Neural progenitor cell (in vitro differentiated cells): ENCODE measurements around the gene VTI1A. TPM values are rescaled to one million over a fixed set of nuclear protein-coding genes. Genes with fewer than 3 reads are reported as not detected.

Source experiments
- DNase-seq: peaks from one replicate; pipeline ENCODE4 v3.0.0-alpha.2; 2016; ENCODE audit warnings: low spot score
- H2AFZ ChIP-seq: fragments of 200-600 bp; sonication (generic); replicated peaks from 2 replicates; pipeline ENCODE4 v1.6.1; 2016; ENCODE audit warnings: antibody characterized with exemption
- H3F3A ChIP-seq: fragments of 200-600 bp; sonication (generic); 2 replicates; pipeline ENCODE4 v1.6.1; 2016; ENCODE audit warnings: antibody characterized with exemption, low read depth
- H3K27ac ChIP-seq: fragments of 200-600 bp; sonication (generic); 2 replicates; pipeline ENCODE4 v1.5.1; 2016; ENCODE audit warnings: mild to moderate bottlenecking
- H3K27me3 ChIP-seq: fragments of 200-600 bp; sonication (generic); 2 replicates; pipeline ENCODE4 v1.6.1; 2016; ENCODE audit warnings: mild to moderate bottlenecking, moderate library complexity
- H3K36me3 ChIP-seq: fragments of 200-600 bp; sonication (generic); 2 replicates; pipeline ENCODE4 v1.5.1; 2016
- H3K4me1 ChIP-seq: fragments of 200-600 bp; sonication (generic); 2 replicates; pipeline ENCODE4 v1.6.1; 2016; ENCODE audit warnings: mixed run types
- H3K4me2 ChIP-seq: fragments of 200-600 bp; sonication (generic); 2 replicates; pipeline ENCODE4 v1.6.1; 2016
- H3K4me3 ChIP-seq: fragments of 200-600 bp; sonication (generic); 2 replicates; pipeline ENCODE4 v1.5.1; 2016
- H3K79me2 ChIP-seq: fragments of 200-600 bp; sonication (generic); 2 replicates; pipeline ENCODE4 v1.6.1; 2016; ENCODE audit warnings: low read depth
- H3K9ac ChIP-seq: fragments of 200-600 bp; sonication (generic); 2 replicates; pipeline ENCODE4 v1.6.1; 2016
- H3K9me3 ChIP-seq: fragments of 200-600 bp; sonication (generic); 2 replicates; pipeline ENCODE4 v1.5.1; 2016; ENCODE audit warnings: low read depth
- H4K20me1 ChIP-seq: fragments of 200-600 bp; sonication (generic); 2 replicates; pipeline ENCODE4 v1.6.1; 2016; ENCODE audit warnings: low read depth
- H3K27ac Mint-ChIP-seq: 3 replicates; pipeline ENCODE4 v1.8.0; 2021; ENCODE audit warnings: mixed read lengths
- H3K27me3 Mint-ChIP-seq: 2 replicates; pipeline ENCODE4 v1.8.0; 2022; ENCODE audit warnings: low read depth, mild to moderate bottlenecking, inconsistent platforms, moderate library complexity, mixed read lengths; ENCODE audit not compliant: insufficient read depth
- H3K36me3 Mint-ChIP-seq: 3 replicates; pipeline ENCODE4 v1.8.0; 2021; ENCODE audit warnings: mixed read lengths
- H3K4me1 Mint-ChIP-seq: 3 replicates; pipeline ENCODE4 v1.8.0; 2021; ENCODE audit warnings: mixed read lengths
- H3K4me3 Mint-ChIP-seq: 3 replicates; pipeline ENCODE4 v1.8.0; 2021; ENCODE audit warnings: mild to moderate bottlenecking, moderate library complexity, mixed read lengths
- H3K9me3 Mint-ChIP-seq: 3 replicates; pipeline ENCODE4 v1.8.0; 2020; ENCODE audit warnings: mixed read lengths
- CTCF ChIP-seq: fragments of 200-600 bp; sonication (generic); IDR thresholded peaks from 2 replicates; pipeline ENCODE4 v1.5.1; 2017; ENCODE audit warnings: antibody characterized with exemption, mild to moderate bottlenecking
- EZH2 ChIP-seq: fragments of 200-600 bp; sonication (generic); IDR thresholded peaks from 2 replicates; pipeline ENCODE4 v1.6.1; 2017; ENCODE audit warnings: antibody characterized with exemption, mild to moderate bottlenecking, moderate library complexity
- EZH2phosphoT487 ChIP-seq: fragments of 200-600 bp; sonication (generic); IDR thresholded peaks from 2 replicates; pipeline ENCODE4 v1.6.1; 2017; ENCODE audit warnings: antibody characterized with exemption
- total RNA-seq: library from RNA; depleted of rRNA; stranded (reverse); fragments of >200 nt; gene quantifications from 2 replicates; pipeline ENCODE4 v1.2.3, GENCODE V29; 2015; ENCODE audit warnings: low replicate concordance

The VTI1A gene
- total RNA-seq, 1 donor from 2014 or later: 28.8 TPM

GRCh38 chr10:112797855-112798254 lies 350.8 kb downstream of the VTI1A start:
- H3K4me2 ChIP-seq: peak overlapping the region; percentile 47
- no peaks in the 10 kb centered on the region for H3K36me3 ChIP-seq
- no peaks in the 10 kb centered on the region for H3K36me3 Mint-ChIP-seq
- no peak overlapping the region for H3K4me3 Mint-ChIP-seq
- H3F3A ChIP-seq: peaks cover 17% of the 10 kb centered on the region
- peaks cover 21% of the 10 kb centered on the region for H4K20me1 ChIP-seq
- no peak overlapping the region for H3K4me3 ChIP-seq
- no peak overlapping the region for H3K27ac ChIP-seq
- H2AFZ ChIP-seq: no peak overlapping the region
- no peaks in the 10 kb centered on the region for H3K9me3 ChIP-seq
- peaks cover 29% of the 10 kb centered on the region for H3K4me1 ChIP-seq
- H3K9ac ChIP-seq: no peak overlapping the region
- H3K4me1 Mint-ChIP-seq: peaks cover 43% of the 10 kb centered on the region
- DNase-seq: no peak
- H3K27me3 ChIP-seq: no peaks in the 10 kb centered on the region
- peak overlapping the region; percentile 72 for H3K27ac Mint-ChIP-seq
- no peak for TF ChIP-seq CTCF
- no peak for TF ChIP-seq EZH2
- no peak for TF ChIP-seq EZH2phosphoT487
- no peaks in the 10 kb centered on the region for H3K9me3 Mint-ChIP-seq
- H3K27me3 Mint-ChIP-seq: no peaks in the 10 kb centered on the region
- H3K79me2 ChIP-seq: no peaks in the 10 kb centered on the region

- no peaks in the 10 kb centered on the region for H3K36me3 Mint-ChIP-seq
- DNase-seq: no peak
- no peaks in the 10 kb centered on the region for H3K79me2 ChIP-seq
- H3K4me1 Mint-ChIP-seq: peaks cover 32% of the 10 kb centered on the region
- H3K36me3 ChIP-seq: no peaks in the 10 kb centered on the region
- H3K9ac ChIP-seq: no peak overlapping the region
- no peak overlapping the region for H3K4me2 ChIP-seq
- no peak overlapping the region for H3K4me3 Mint-ChIP-seq
- H3F3A ChIP-seq: peaks cover 15% of the 10 kb centered on the region
- H3K9me3 Mint-ChIP-seq: no peaks in the 10 kb centered on the region
- H2AFZ ChIP-seq: no peak overlapping the region
- H3K27me3 ChIP-seq: no peaks in the 10 kb centered on the region
- H3K27ac Mint-ChIP-seq: peak overlapping the region; percentile 72
- H3K4me3 ChIP-seq: no peak overlapping the region
- TF ChIP-seq CTCF (no peak), EZH2phosphoT487 (no peak), EZH2 (no peak)
- no peaks in the 10 kb centered on the region for H3K9me3 ChIP-seq
- peaks cover 21% of the 10 kb centered on the region for H4K20me1 ChIP-seq
- peaks cover 23% of the 10 kb centered on the region for H3K4me1 ChIP-seq
- no peaks in the 10 kb centered on the region for H3K27me3 Mint-ChIP-seq
- no peak overlapping the region for H3K27ac ChIP-seq
These were observed 352.0 kb downstream of the VTI1A start for GRCh38 chr10:112799038-112799437.

- H3K27me3 Mint-ChIP-seq: no peaks in the 10 kb centered on the region
- Histone ChIP-seq H3F3A (peaks cover 24% of the 10 kb centered on the region), H3K79me2 (no peaks in the 10 kb centered on the region), H3K36me3 (no peaks in the 10 kb centered on the region), H3K4me3 (no peak overlapping the region), H3K27ac (no peak overlapping the region), H2AFZ (no peak overlapping the region), H3K4me1 (peaks cover 28% of the 10 kb centered on the region), H3K4me2 (no peak overlapping the region), H4K20me1 (peaks cover 21% of the 10 kb centered on the region), H3K27me3 (no peaks in the 10 kb centered on the region), H3K9me3 (no peaks in the 10 kb centered on the region), H3K9ac (no peak overlapping the region)
- H3K4me3 Mint-ChIP-seq: no peak overlapping the region
- no peaks in the 10 kb centered on the region for H3K9me3 Mint-ChIP-seq
- DNase-seq: no peak
- no peaks in the 10 kb centered on the region for H3K36me3 Mint-ChIP-seq
- no peak overlapping the region for H3K27ac Mint-ChIP-seq
- TF ChIP-seq EZH2phosphoT487 (no peak), CTCF (no peak), EZH2 (no peak)
- peaks cover 35% of the 10 kb centered on the region for H3K4me1 Mint-ChIP-seq
These were observed 352.9 kb downstream of the VTI1A start for GRCh38 chr10:112799726-112800510.
